Measurements from ENCODE around the gene SURF4. TPM values are rescaled to one million over a fixed set of nuclear protein-coding genes. Genes with fewer than 3 reads are reported as not detected.
"Not testable (repeated sequence)": the region's sequence is repeated elsewhere in the genome, so short reads cannot be mapped to it uniquely, and the experiment has no call there.

Gene SURF4
- total RNA-seq, 4 donors from 2014 or later = 84.2 to 114 (median 100) TPM

- WGBS, 2 donors = 95% methylated on average over 3 of the region's 3 CpGs
- no peak overlapping the region for H3K4me3 ChIP-seq (ENCODE audit: low read depth, poor library complexity, severe bottlenecking)
- intact Hi-C loops (cut with DNase I; ENCODE audit: low total_unique reads) = no loop called here
- no peak for TF ChIP-seq CTCF (IDR thresholded peaks at IDR 0.05)
- no peak for TF ChIP-seq POLR2A (IDR thresholded peaks at IDR 0.05)
- no peak for DNase-seq (ENCODE audit: low spot score in 2 of 2)
Measured at GRCh38 chr9:133393399-133393798, 17.5 kb upstream of the SURF4 start.

GRCh38 chr9:133392308-133392707 lies 16.4 kb upstream of the SURF4 start:
- intact Hi-C loops (cut with DNase I; ENCODE audit: low total_unique reads); DNase-seq (ENCODE audit: low spot score in 2 of 2); H3K4me3 ChIP-seq (ENCODE audit: low read depth, poor library complexity, severe bottlenecking): not testable (repeated sequence)
- 96 to 97% methylated on average over 3 of the region's 3 CpGs for WGBS, 2 donors

- 41 to 59% methylated on average over 3 of the region's 4 CpGs for WGBS, 2 donors
- not testable (repeated sequence) for DNase-seq (ENCODE audit: low spot score in 2 of 2)
Measured at GRCh38 chr9:133391449-133391848, 15.6 kb upstream of the SURF4 start.

GRCh38 chr9:133390713-133391112 lies 14.9 kb upstream of the SURF4 start:
- no peak for TF ChIP-seq CTCF (IDR thresholded peaks at IDR 0.05)
- TF ChIP-seq POLR2A (IDR thresholded peaks at IDR 0.05) = no peak
- intact Hi-C loops (cut with DNase I; ENCODE audit: low total_unique reads) = no loop called here
- DNase-seq (ENCODE audit: low spot score in 2 of 2) = no peak
- H3K4me3 ChIP-seq (ENCODE audit: low read depth, poor library complexity, severe bottlenecking) = no peak overlapping the region
- 82 to 87% methylated on average over 7 of the region's 7 CpGs for whole genome bisulfite sequencing, 2 donors

More at GRCh38 chr9:133391449-133391848, 15.6 kb upstream of the SURF4 start:
- intact Hi-C loops (cut with DNase I; ENCODE audit: low total_unique reads); H3K4me3 ChIP-seq (ENCODE audit: low read depth, poor library complexity, severe bottlenecking): not testable (repeated sequence)

DNA sequence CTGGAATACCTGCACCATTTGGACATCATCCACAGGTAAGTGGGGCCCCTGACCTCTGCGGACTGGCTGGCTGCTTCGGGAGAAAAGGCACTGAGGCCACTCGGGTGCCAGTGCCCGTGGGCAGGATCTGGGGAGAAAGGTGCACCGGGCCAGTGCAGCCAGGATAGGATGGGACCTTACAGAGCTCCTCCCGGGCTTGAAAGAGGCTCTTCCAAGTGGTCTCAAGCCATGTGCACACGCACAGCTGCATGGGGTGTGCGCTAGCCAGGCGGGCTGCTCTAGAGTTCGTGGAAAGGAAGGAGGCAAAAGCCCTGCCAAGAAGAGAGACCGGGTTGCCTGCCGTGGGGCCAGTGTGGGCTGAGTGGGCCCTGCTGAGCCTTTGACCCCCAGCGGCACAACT lies 13.7 kb upstream of the SURF4 start:
- TF ChIP-seq CTCF (IDR thresholded peaks at IDR 0.05) (no peak), POLR2A (IDR thresholded peaks at IDR 0.05) (no peak)
- no peak overlapping the region for H3K4me3 ChIP-seq (ENCODE audit: low read depth, poor library complexity, severe bottlenecking)
- intact Hi-C loops (cut with DNase I; ENCODE audit: low total_unique reads) = no loop called here
- no peak for DNase-seq (ENCODE audit: low spot score in 2 of 2)
- WGBS, 2 donors = 90 to 92% methylated on average over 9 to 13 of the region's 13 CpGs

GRCh38 chr9:133389025-133389557 lies 13.2 kb upstream of the SURF4 start:
- WGBS, 2 donors = 91 to 98% methylated on average over 12 of the region's 12 CpGs
- no peak for DNase-seq (ENCODE audit: low spot score in 2 of 2)
- H3K4me3 ChIP-seq (ENCODE audit: low read depth, poor library complexity, severe bottlenecking) = no peak overlapping the region
- TF ChIP-seq CTCF (IDR thresholded peaks at IDR 0.05) (no peak), POLR2A (IDR thresholded peaks at IDR 0.05) (no peak)
- intact Hi-C loops (cut with DNase I; ENCODE audit: low total_unique reads) = no loop called here

DNA sequence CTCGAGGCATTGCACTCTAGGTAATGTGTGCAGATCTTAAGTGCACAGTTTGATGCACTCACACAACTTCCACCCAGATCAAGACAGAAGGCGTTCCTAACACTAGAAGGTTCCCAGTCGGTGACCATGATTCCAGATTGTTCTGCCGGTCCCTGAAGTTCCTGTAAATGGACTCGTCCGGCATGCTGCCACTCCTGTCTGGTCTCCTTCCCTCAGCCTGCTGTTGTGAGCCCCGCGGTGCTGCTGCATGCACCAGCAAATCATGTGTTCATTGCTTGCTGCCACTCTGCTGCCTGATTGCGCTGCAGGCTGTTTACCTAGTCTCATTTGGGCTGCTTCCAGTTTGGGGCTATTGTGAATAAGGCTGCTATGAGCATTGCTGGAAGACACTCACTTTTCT lies 11.8 kb upstream of the SURF4 start:
- H3K4me3 ChIP-seq (ENCODE audit: low read depth, poor library complexity, severe bottlenecking) = no peak overlapping the region
- DNase-seq (ENCODE audit: low spot score in 2 of 2) = no peak
- TF ChIP-seq POLR2A (IDR thresholded peaks at IDR 0.05) = no peak
- intact Hi-C loops (cut with DNase I; ENCODE audit: low total_unique reads) = no loop called here
- WGBS, 2 donors = 55 to 64% methylated on average over 9 of the region's 9 CpGs
